HG02623 (cell line): ENCODE measurements around the gene FXYD6.

Source experiments
- ATAC-seq: cut with Tn5 transposase; IDR thresholded peaks from one replicate; pipeline ENCODE4 v1.9.1; 2021; ENCODE audit warnings: moderate library complexity; ENCODE audit not compliant: unreplicated experiment

FXYD6 gene

GRCh38 chr11:117887431-117888138 is 11.1 kb upstream of the FXYD6 start:
- no peak for ATAC-seq

- no peak for ATAC-seq
Measured at GRCh38 chr11:117885777-117886176, 9.3 kb upstream of the FXYD6 start.

- ATAC-seq = no peak
Measured at GRCh38 chr11:117884994-117885393, 8.5 kb upstream of the FXYD6 start.

- ATAC-seq = no peak
Measured at GRCh38 chr11:117883063-117883462, 6.6 kb upstream of the FXYD6 start.

GRCh38 chr11:117882311-117882905 is 6.0 kb upstream of the FXYD6 start:
- ATAC-seq = no peak

- no peak for ATAC-seq
Measured at GRCh38 chr11:117881217-117881616, 4.8 kb upstream of the FXYD6 start.

- ATAC-seq = no peak
Measured at GRCh38 chr11:117879516-117880480, 3.3 kb upstream of the FXYD6 start.

GRCh38 chr11:117878939-117879475 is 2.5 kb upstream of the FXYD6 start:
- ATAC-seq = no peak

GRCh38 chr11:117878314-117878938 is 2.0 kb upstream of the FXYD6 start:
- ATAC-seq = no peak

- ATAC-seq = no peak
Measured at GRCh38 chr11:117877120-117877784, 794 bp upstream of the FXYD6 start.

- no peak for ATAC-seq
Measured at GRCh38 chr11:117876059-117876340, 458 bp downstream of the FXYD6 start.

- ATAC-seq = no peak
Measured at GRCh38 chr11:117875382-117876058, 938 bp downstream of the FXYD6 start.

- ATAC-seq = no peak
Measured at GRCh38 chr11:117874910-117875381, 1.5 kb downstream of the FXYD6 start.

GRCh38 chr11:117874253-117874909 is 2.1 kb downstream of the FXYD6 start:
- ATAC-seq = no peak

- no peak for ATAC-seq
Measured at GRCh38 chr11:117873828-117874125, 2.7 kb downstream of the FXYD6 start.

- no peak for ATAC-seq
Measured at GRCh38 chr11:117872975-117873827, 3.3 kb downstream of the FXYD6 start.

- no peak for ATAC-seq
Measured at GRCh38 chr11:117872420-117872961, 4.0 kb downstream of the FXYD6 start.

GRCh38 chr11:117871784-117872183 is 4.7 kb downstream of the FXYD6 start:
- ATAC-seq = no peak
